Activated CD4-positive, alpha-beta T cell treated with anti-CD3 and anti-CD28 coated beads for 36 hours (primary cell): Measurements from ENCODE around the gene KIR3DL1. TPM values are rescaled to one million over a fixed set of nuclear protein-coding genes. Genes with fewer than 3 reads are reported as not detected.
"Not testable (repeated sequence)": the region's sequence is repeated elsewhere in the genome, so short reads cannot be mapped to it uniquely, and the experiment has no call there.

ENCODE experiments used
- ATAC-seq: fragments of 200-7000 bp; cut with Tn5 transposase; one replicate; pipeline ENCODE4 v1.10.0; 2021; ENCODE audit warnings: mild to moderate bottlenecking, moderate library complexity
- CTCF ChIA-PET: fragments of 350-600 bp; sonication (Branson Sonifier 250); formaldehyde crosslinking; loops from one replicate; lab custom pipeline; 2021; ENCODE audit warnings: antibody characterized with exemption; lab: Charles Lee
- POLR2A ChIA-PET: fragments of 350-600 bp; sonication (Branson Sonifier 250); formaldehyde crosslinking; loops from one replicate; lab custom pipeline; 2021; ENCODE audit warnings: antibody characterized with exemption, inconsistent platforms; lab: Charles Lee
- DNase-seq: peaks from one replicate; pipeline ENCODE4 v3.0.0-alpha.2; 2020
- H3K27ac Mint-ChIP-seq: one replicate; pipeline ENCODE4 v1.8.0; 2021; ENCODE audit warnings: mixed read lengths
- H3K27me3 Mint-ChIP-seq: one replicate; pipeline ENCODE4 v1.8.0; 2021; ENCODE audit warnings: mixed read lengths
- H3K36me3 Mint-ChIP-seq: one replicate; pipeline ENCODE4 v1.8.0; 2021; ENCODE audit warnings: low read depth, mixed read lengths
- H3K4me1 Mint-ChIP-seq: one replicate; pipeline ENCODE4 v1.8.0; 2021; ENCODE audit warnings: mixed read lengths
- H3K4me3 Mint-ChIP-seq: one replicate; pipeline ENCODE4 v1.8.0; 2021; ENCODE audit warnings: mild to moderate bottlenecking, moderate library complexity, mixed read lengths
- H3K9me3 Mint-ChIP-seq: one replicate; pipeline ENCODE4 v1.8.0; 2021; ENCODE audit warnings: low read depth, mixed read lengths
- intact Hi-C, 2 experiments: fragments of 100-400 bp; cut with DNase I in 1 of 2; cut with micrococcal nuclease in 1 of 2; formaldehyde crosslinking; loops; one replicate each; pipeline versions ENCODE4 v1.14.2 to v1.15.1; 2022 to 2024; cut with DNase I, micrococcal nuclease
- total RNA-seq, 2 experiments: library from RNA; stranded (reverse); gene quantifications; one replicate each; pipeline ENCODE4 v1.2.3, GENCODE V29; 2021

Gene KIR3DL1
- not detected for total RNA-seq

- CTCF ChIA-PET, ATAC-seq, H3K4me3 Mint-ChIP-seq, H3K36me3 Mint-ChIP-seq, intact Hi-C loops, H3K4me1 Mint-ChIP-seq, H3K27ac Mint-ChIP-seq, POLR2A ChIA-PET, DNase-seq, H3K9me3 Mint-ChIP-seq: not testable (repeated sequence)
- peaks cover 14% of the 10 kb centered on the region for H3K27me3 Mint-ChIP-seq
These were observed at the start of gene KIR3DL1 for GRCh38 chr19:54816251-54816650. KIR3DL1 (plus strand) TSS chr19:54816468.

GRCh38 chr19:54769646-54770045, 46.6 kb upstream of the KIR3DL1 start, which contains the start of gene KIR2DL1:
KIR2DL1 (plus strand) TSS chr19:54769793; CDS start chr19:54769851, 58 bp downstream.
- intact Hi-C loops, result not testable (repeated sequence)

GRCh38 chr19:54770511-54770910, 45.8 kb upstream of the KIR3DL1 start:
- POLR2A ChIA-PET, DNase-seq, H3K36me3 Mint-ChIP-seq, H3K27ac Mint-ChIP-seq, H3K9me3 Mint-ChIP-seq, ATAC-seq, H3K4me1 Mint-ChIP-seq, H3K27me3 Mint-ChIP-seq, H3K4me3 Mint-ChIP-seq, CTCF ChIA-PET, intact Hi-C loops: not testable (repeated sequence)

More at GRCh38 chr19:54769646-54770045, 46.6 kb upstream of the KIR3DL1 start, which contains the start of gene KIR2DL1:
- H3K27ac Mint-ChIP-seq, CTCF ChIA-PET, H3K4me1 Mint-ChIP-seq, H3K27me3 Mint-ChIP-seq, DNase-seq, ATAC-seq, H3K4me3 Mint-ChIP-seq, H3K9me3 Mint-ChIP-seq, H3K36me3 Mint-ChIP-seq, POLR2A ChIA-PET: not testable (repeated sequence)

- CTCF ChIA-PET, POLR2A ChIA-PET, H3K4me1 Mint-ChIP-seq, H3K36me3 Mint-ChIP-seq, H3K27me3 Mint-ChIP-seq, DNase-seq, ATAC-seq, H3K4me3 Mint-ChIP-seq, intact Hi-C loops, H3K9me3 Mint-ChIP-seq, H3K27ac Mint-ChIP-seq: not testable (repeated sequence)
These were observed 45.0 kb upstream of the KIR3DL1 start for GRCh38 chr19:54771018-54771960.

- H3K36me3 Mint-ChIP-seq, H3K27ac Mint-ChIP-seq, DNase-seq, ATAC-seq, H3K4me3 Mint-ChIP-seq, H3K27me3 Mint-ChIP-seq, H3K4me1 Mint-ChIP-seq, POLR2A ChIA-PET, intact Hi-C loops, H3K9me3 Mint-ChIP-seq, CTCF ChIA-PET: not testable (repeated sequence)
These were observed 43.6 kb upstream of the KIR3DL1 start for GRCh38 chr19:54772666-54773065.

- H3K4me1 Mint-ChIP-seq, H3K27me3 Mint-ChIP-seq, H3K36me3 Mint-ChIP-seq, DNase-seq, intact Hi-C loops, H3K4me3 Mint-ChIP-seq, H3K27ac Mint-ChIP-seq, CTCF ChIA-PET, POLR2A ChIA-PET, H3K9me3 Mint-ChIP-seq, ATAC-seq: not testable (repeated sequence)
These were observed 41.0 kb upstream of the KIR3DL1 start for GRCh38 chr19:54775095-54775815.

- H3K36me3 Mint-ChIP-seq, H3K4me3 Mint-ChIP-seq, intact Hi-C loops, DNase-seq, H3K9me3 Mint-ChIP-seq, H3K27me3 Mint-ChIP-seq, H3K27ac Mint-ChIP-seq, ATAC-seq, H3K4me1 Mint-ChIP-seq, POLR2A ChIA-PET, CTCF ChIA-PET: not testable (repeated sequence)
These were observed 40.4 kb upstream of the KIR3DL1 start for GRCh38 chr19:54775830-54776229.

- H3K36me3 Mint-ChIP-seq, DNase-seq, ATAC-seq, intact Hi-C loops, H3K4me1 Mint-ChIP-seq, H3K9me3 Mint-ChIP-seq, H3K27me3 Mint-ChIP-seq, H3K27ac Mint-ChIP-seq, POLR2A ChIA-PET, CTCF ChIA-PET, H3K4me3 Mint-ChIP-seq: not testable (repeated sequence)
These were observed 38.4 kb upstream of the KIR3DL1 start for GRCh38 chr19:54777851-54778250.

- intact Hi-C loops, H3K4me3 Mint-ChIP-seq, ATAC-seq, DNase-seq, H3K36me3 Mint-ChIP-seq, CTCF ChIA-PET, H3K9me3 Mint-ChIP-seq, H3K4me1 Mint-ChIP-seq, POLR2A ChIA-PET, H3K27me3 Mint-ChIP-seq, H3K27ac Mint-ChIP-seq: not testable (repeated sequence)
These were observed 37.4 kb upstream of the KIR3DL1 start for GRCh38 chr19:54778896-54779295.

- H3K27ac Mint-ChIP-seq, H3K9me3 Mint-ChIP-seq, intact Hi-C loops, H3K36me3 Mint-ChIP-seq, DNase-seq, CTCF ChIA-PET, ATAC-seq, POLR2A ChIA-PET, H3K4me1 Mint-ChIP-seq, H3K4me3 Mint-ChIP-seq: not testable (repeated sequence)
- peaks cover 19% of the 10 kb centered on the region for H3K27me3 Mint-ChIP-seq
These were observed 33.4 kb upstream of the KIR3DL1 start for GRCh38 chr19:54782916-54783315.

- H3K9me3 Mint-ChIP-seq, H3K36me3 Mint-ChIP-seq, H3K27ac Mint-ChIP-seq, CTCF ChIA-PET, POLR2A ChIA-PET, DNase-seq, H3K4me1 Mint-ChIP-seq, ATAC-seq, intact Hi-C loops, H3K4me3 Mint-ChIP-seq: not testable (repeated sequence)
- H3K27me3 Mint-ChIP-seq, result peaks cover 21% of the 10 kb centered on the region
These were observed 30.1 kb upstream of the KIR3DL1 start for GRCh38 chr19:54786091-54786723.
